HEK293 (cell line): ENCODE results near the gene FGF12.

Experiments used
- CTCF ChIA-PET: fragments of 350-600 bp; formaldehyde crosslinking; extraction: SDS; loops from one replicate; lab custom pipeline; 2021; ENCODE audit warnings: antibody characterized with exemption; lab: Yijun Ruan, JAX
- POLR2A ChIA-PET: fragments of 300-600 bp; formaldehyde crosslinking; extraction: SDS; loops from one replicate; lab custom pipeline; 2020; ENCODE audit warnings: antibody characterized with exemption, inconsistent platforms; lab: Yijun Ruan, JAX
- H3K27ac ChIP-seq: fragments of 200-500 bp; sonication (Bioruptor generic); 2 replicates; pipeline ENCODE4 v1.5.1; 2014; ENCODE audit warnings: low read depth, low read length, control low read depth, inconsistent platforms; ENCODE audit errors: extremely low read depth
- H3K36me3 ChIP-seq, 2 experiments: fragments of 200-500 bp in 1 of 2; sonication (Bioruptor generic) in 1 of 2; 1 replicate in 1 of 2; 2 replicates in 1 of 2; pipeline ENCODE4 v1.5.1; 2014 to 2017; ENCODE audit warnings: inconsistent platforms in 2 of 2, low read length in 2 of 2; ENCODE audit not compliant: control insufficient read depth in 2 of 2, insufficient read depth in 1 of 2
- H3K4me1 ChIP-seq: fragments of 200-500 bp; sonication (Bioruptor generic); 2 replicates; pipeline ENCODE4 v1.5.1; 2014; ENCODE audit warnings: mild to moderate bottlenecking, low read length, inconsistent platforms; ENCODE audit not compliant: control insufficient read depth, insufficient read depth
- H3K4me3 ChIP-seq: 2 replicates; pipeline ENCODE4 v1.5.1; 2011; ENCODE audit warnings: low read depth, mild to moderate bottlenecking, control low read depth, low read length, moderate library complexity
- H3K9me3 ChIP-seq: fragments of 200-500 bp; sonication (Bioruptor generic); 2 replicates; pipeline ENCODE4 v1.5.1; 2014; ENCODE audit warnings: low read depth, low read length, inconsistent platforms; ENCODE audit not compliant: control insufficient read depth, insufficient read depth
- GLIS2 ChIP-seq: fragments of 450-650 bp; formaldehyde crosslinking; IDR thresholded peaks from 2 replicates; pipeline ENCODE4 v1.5.1; 2016; ENCODE audit warnings: missing biosample characterization, missing genetic modification characterization
- MYNN ChIP-seq: fragments of 450-650 bp; formaldehyde crosslinking; IDR thresholded peaks from 2 replicates; pipeline ENCODE4 v1.5.1; 2016; ENCODE audit warnings: missing biosample characterization, missing genetic modification characterization, borderline replicate concordance
- MZF1 ChIP-seq: fragments of 450-650 bp; formaldehyde crosslinking; IDR thresholded peaks from 2 replicates; pipeline ENCODE4 v1.5.1; 2017; ENCODE audit warnings: missing biosample characterization, missing genetic modification characterization, borderline replicate concordance
- PRDM10 ChIP-seq: fragments of 450-650 bp; formaldehyde crosslinking; IDR thresholded peaks from 2 replicates; pipeline ENCODE4 v1.5.1; 2016; ENCODE audit warnings: missing biosample characterization, missing genetic modification characterization
- SP2 ChIP-seq: fragments of 450-650 bp; formaldehyde crosslinking; IDR thresholded peaks from 2 replicates; pipeline ENCODE4 v1.5.1; 2016; ENCODE audit warnings: missing biosample characterization, missing genetic modification characterization
- SP3 ChIP-seq: fragments of 450-650 bp; formaldehyde crosslinking; IDR thresholded peaks from 2 replicates; pipeline ENCODE4 v1.5.1; 2016; ENCODE audit warnings: missing biosample characterization, missing genetic modification characterization
- ZEB2 ChIP-seq: fragments of 450-650 bp; formaldehyde crosslinking; IDR thresholded peaks from 2 replicates; pipeline ENCODE4 v1.5.1; 2016; ENCODE audit warnings: missing biosample characterization, missing genetic modification characterization
- ZNF114 ChIP-seq: fragments of 450-650 bp; formaldehyde crosslinking; IDR thresholded peaks from 2 replicates; pipeline ENCODE4 v1.5.0; 2017; ENCODE audit warnings: missing biosample characterization, missing genetic modification characterization
- ZNF146 ChIP-seq: fragments of 450-650 bp; formaldehyde crosslinking; IDR thresholded peaks from 2 replicates; pipeline ENCODE4 v1.5.1; 2016; ENCODE audit warnings: missing biosample characterization, missing genetic modification characterization
- ZNF221 ChIP-seq: fragments of 450-650 bp; formaldehyde crosslinking; IDR thresholded peaks from 2 replicates; pipeline ENCODE4 v1.5.1; 2017; ENCODE audit warnings: missing biosample characterization, missing genetic modification characterization, borderline replicate concordance
- ZNF404 ChIP-seq: fragments of 450-650 bp; formaldehyde crosslinking; IDR thresholded peaks from 2 replicates; pipeline ENCODE4 v1.5.1; 2017; ENCODE audit warnings: missing biosample characterization, missing genetic modification characterization
- ZNF416 ChIP-seq: fragments of 450-650 bp; formaldehyde crosslinking; IDR thresholded peaks from 2 replicates; pipeline ENCODE4 v1.5.1; 2016; ENCODE audit warnings: missing biosample characterization, missing genetic modification characterization
- ZNF449 ChIP-seq: fragments of 450-650 bp; formaldehyde crosslinking; IDR thresholded peaks from 2 replicates; pipeline ENCODE4 v1.5.1; 2017; ENCODE audit warnings: missing biosample characterization, mild to moderate bottlenecking, missing genetic modification characterization, moderate library complexity
- ZNF530 ChIP-seq: fragments of 450-650 bp; formaldehyde crosslinking; IDR thresholded peaks from 2 replicates; pipeline ENCODE4 v1.5.1; 2016; ENCODE audit warnings: low read depth, missing biosample characterization, missing genetic modification characterization
- ZNF544 ChIP-seq: fragments of 450-650 bp; formaldehyde crosslinking; IDR thresholded peaks from 2 replicates; pipeline ENCODE4 v1.5.0; 2017; ENCODE audit warnings: missing biosample characterization, missing genetic modification characterization
- ZNF580 ChIP-seq: fragments of 450-650 bp; formaldehyde crosslinking; IDR thresholded peaks from 2 replicates; pipeline ENCODE4 v1.5.1; 2016; ENCODE audit warnings: missing biosample characterization, missing genetic modification characterization
- ZNF658 ChIP-seq: fragments of 450-650 bp; formaldehyde crosslinking; IDR thresholded peaks from 2 replicates; pipeline ENCODE4; 2016; ENCODE audit warnings: missing biosample characterization, missing genetic modification characterization
- ZSCAN4 ChIP-seq: fragments of 450-650 bp; formaldehyde crosslinking; IDR thresholded peaks from 2 replicates; pipeline ENCODE4 v1.5.1; 2017; ENCODE audit warnings: missing biosample characterization, missing genetic modification characterization

FGF12 gene

GRCh38 chr3:192237992-192238608, 489.2 kb downstream of the FGF12 start (continued):
- TF ChIP-seq PRDM10 (tag by site-specific recombination), result no peak

GRCh38 chr3:192229866-192230265, 497.5 kb downstream of the FGF12 start:
- CTCF ChIA-PET, result no interaction called here

GRCh38 chr3:192224634-192225155, 502.6 kb downstream of the FGF12 start:
- Histone ChIP-seq H3K36me3 (no peaks in the 10 kb centered on the region), H3K4me1 (no peaks in the 10 kb centered on the region; the same call in 1 of the 2 replicates), H3K27ac (no peak overlapping the region), H3K4me3 (no peak overlapping the region), H3K9me3 (no peaks in the 10 kb centered on the region)
- ChIA-PET POLR2A (no interaction called here), CTCF (no interaction called here)
- no peak for TF ChIP-seq ZNF658 (tag by site-specific recombination)

More at GRCh38 chr3:192229866-192230265, 497.5 kb downstream of the FGF12 start:
- H3K4me1 ChIP-seq, result no peaks in the 10 kb centered on the region
- no peaks in the 10 kb centered on the region for H3K9me3 ChIP-seq
- TF ChIP-seq ZNF544 (tag by site-specific recombination) (no peak), ZSCAN4 (tag by site-specific recombination) (no peak), ZNF146 (tag by site-specific recombination) (no peak), ZNF221 (tag by site-specific recombination) (no peak), SP3 (tag by site-specific recombination) (no peak), SP2 (tag by site-specific recombination) (no peak), ZNF114 (tag by site-specific recombination) (no peak), ZEB2 (no peak), ZNF404 (no peak), MYNN (no peak), MZF1 (tag by site-specific recombination) (no peak), ZNF530 (tag by site-specific recombination) (no peak), GLIS2 (tag by site-specific recombination) (no peak), ZNF580 (tag by site-specific recombination) (no peak), ZNF449 (tag by site-specific recombination) (no peak), ZNF416 (tag by site-specific recombination) (no peak)
- TF ChIP-seq, all 188 proteins: peak for 0
- POLR2A ChIA-PET, result no interaction called here
- no peaks in the 10 kb centered on the region for H3K36me3 ChIP-seq
- H3K4me3 ChIP-seq, result no peak overlapping the region
- no peak overlapping the region for H3K27ac ChIP-seq
